Activated CD4-positive, alpha-beta T cell treated with anti-CD3 and anti-CD28 coated beads, Interleukin-10, Interleukin-2, amounts not matched to agents 100 ng/mL and 50 ng/mL, durations not matched to agents 16 hours and 8 hours (primary cell): ENCODE data around the gene SIRPB1.
"Not testable (repeated sequence)": the region's sequence is repeated elsewhere in the genome, so short reads cannot be mapped to it uniquely, and the experiment has no call there.

Experiments
- DNase-seq: peaks from one replicate; pipeline ENCODE4 v3.0.0-alpha.2; 2020

SIRPB1 gene

DNA sequence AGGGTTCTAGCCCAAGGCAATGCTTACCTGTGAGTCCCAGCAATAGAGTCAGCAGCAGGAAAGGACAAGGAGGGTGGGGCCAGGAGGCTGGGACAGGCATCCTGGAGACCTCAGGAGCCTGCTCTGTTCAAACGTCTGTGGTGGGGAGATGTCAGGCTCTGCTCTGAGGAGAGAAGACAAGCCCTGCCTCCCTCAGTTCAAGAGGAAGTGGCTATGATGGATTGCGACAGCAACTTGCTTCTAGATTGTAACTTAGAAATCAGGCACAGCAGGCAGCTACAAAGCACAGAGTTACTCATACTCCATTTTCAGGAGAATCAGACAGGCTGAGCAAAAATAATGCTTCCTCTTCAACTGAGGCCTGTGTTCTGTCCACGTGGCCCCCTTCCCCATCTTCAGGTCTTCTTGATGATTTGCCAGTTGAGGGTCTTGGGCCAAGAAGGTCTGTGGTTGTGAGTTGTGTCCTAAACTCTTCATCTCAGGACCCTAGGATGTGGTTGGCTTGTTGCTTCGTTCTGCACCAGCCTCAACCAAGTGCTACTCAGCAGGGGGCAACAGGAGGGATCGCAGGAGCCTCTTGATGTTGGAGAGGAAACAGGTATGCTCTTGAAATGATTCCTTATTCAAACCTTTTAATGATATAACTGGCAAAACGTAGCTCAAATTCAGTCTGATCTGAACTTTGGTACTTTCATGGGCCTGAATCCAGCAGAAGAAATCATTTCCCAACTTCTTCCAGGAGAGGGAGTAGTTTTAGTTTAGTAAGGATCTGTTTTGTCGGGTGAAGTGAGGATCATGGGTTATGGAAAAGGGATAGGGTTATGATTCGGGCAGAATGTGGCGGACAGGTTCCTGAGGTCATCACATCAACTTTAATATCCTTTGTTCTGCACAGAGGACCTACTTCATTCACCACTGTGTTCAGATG is 31.0 kb downstream of the SIRPB1 start:
- DNase-seq, result no peak

DNA sequence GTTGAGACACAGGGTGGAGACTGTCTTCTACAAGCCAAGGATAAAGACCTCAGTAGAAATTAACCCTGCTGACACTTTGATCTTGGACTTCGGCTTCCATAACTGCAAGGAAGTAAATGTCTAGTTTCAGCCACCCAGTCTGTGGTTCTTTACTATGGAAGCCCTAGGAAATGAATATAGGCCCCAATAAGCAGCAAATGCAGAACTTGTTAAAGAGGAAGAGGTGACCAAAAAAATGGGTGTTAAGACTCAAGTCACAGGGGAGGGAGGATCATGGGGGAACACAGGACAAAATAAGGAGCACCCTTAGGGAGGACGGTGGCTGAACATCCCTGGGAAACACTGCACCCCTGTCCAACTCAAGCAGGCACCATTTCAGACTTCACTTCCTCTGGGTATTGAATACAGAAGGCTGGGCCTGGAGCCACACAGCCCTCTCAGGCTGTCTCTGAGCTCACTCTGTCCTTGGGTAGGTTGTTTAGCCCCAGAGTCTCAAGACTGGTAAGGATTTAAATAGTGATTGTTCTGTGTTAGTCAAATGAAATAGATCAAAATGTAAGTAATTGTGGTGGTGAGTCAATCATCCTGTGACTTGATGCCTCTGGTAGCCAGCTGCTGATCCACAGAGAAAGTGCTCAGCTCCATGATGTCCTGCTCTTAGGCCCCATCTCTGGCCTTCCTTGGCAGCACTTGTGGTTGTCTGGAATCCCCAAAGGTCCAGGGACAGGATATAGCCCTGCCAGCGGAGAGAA is 31.9 kb downstream of the SIRPB1 start:
- DNase-seq, result no peak

DNA sequence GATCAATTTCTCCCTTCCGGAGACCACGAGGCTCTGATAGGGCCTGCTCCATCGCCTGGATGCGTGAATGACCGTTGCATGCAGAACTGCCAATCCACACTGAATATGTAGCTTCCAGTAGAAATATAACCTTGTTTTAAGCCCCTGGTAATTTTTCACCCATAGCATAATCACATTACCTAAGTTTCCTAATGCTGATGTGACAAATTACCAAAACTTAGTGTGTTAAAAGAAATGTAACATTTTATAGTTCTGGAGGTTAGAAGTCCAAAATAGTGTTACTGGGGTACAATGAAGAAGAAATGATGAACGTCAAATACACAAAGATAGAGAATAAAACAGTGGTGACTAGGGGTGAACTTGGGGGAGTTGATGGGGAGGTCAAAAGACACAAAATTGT is 40.3 kb downstream of the SIRPB1 start:
- DNase-seq, result no peak

- DNase-seq, result no peak
Observed at GRCh38 chr20:1577906-1578305, 41.9 kb downstream of the SIRPB1 start.

- DNase-seq, result not testable (repeated sequence)
Observed at GRCh38 chr20:1577313-1577712, 42.5 kb downstream of the SIRPB1 start.

- no peak for DNase-seq
Observed at GRCh38 chr20:1576641-1577040, 43.2 kb downstream of the SIRPB1 start.

DNA sequence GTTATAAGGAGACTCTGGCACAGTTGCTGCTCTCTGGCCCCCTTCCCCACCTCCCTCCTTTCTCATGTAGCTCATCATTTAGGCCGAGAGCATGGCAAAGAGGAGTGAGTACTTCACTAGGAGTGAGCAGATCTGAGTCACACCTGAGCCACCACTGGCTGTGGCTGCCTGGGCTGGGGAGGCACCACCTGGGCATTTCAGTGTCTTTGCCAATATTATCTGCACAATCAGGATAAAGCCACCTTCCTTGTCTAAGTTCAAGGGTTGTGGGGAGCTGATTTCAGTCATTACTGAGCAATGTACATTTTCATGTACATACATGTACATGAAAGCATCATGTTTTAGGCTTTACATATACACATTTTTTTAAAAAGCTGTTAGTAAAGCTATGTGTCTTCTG is 43.8 kb downstream of the SIRPB1 start:
- peak; percentile 0 for DNase-seq

DNA sequence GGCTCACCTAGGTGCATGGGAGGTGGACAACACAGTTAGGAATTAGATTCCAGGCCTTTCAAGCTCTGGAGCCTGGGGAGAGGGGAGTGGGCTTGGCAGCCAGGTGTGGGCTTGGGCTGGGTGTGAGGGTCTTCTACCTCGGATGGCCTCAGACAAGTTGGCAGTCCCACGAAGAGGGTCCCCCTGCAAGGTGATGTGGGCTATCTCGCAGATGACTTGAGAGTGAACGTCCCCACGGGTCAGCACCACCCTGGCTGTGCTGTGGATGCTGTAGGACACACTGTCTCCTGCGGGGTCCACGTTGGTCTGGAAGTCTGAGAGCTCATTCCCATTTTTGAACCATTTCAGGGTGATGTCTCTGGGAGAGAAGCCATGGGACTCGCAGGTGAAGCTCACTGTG is 48.2 kb downstream of the SIRPB1 start:
- not testable (repeated sequence) for DNase-seq
